Stimulated activated CD4-positive, alpha-beta T cell treated with anti-CD3 and anti-CD28 coated beads, Interleukin-4, amount 100 ng/mL, for 4 hours (primary cell): Measurements from ENCODE around the gene COL15A1.

ENCODE experiments used
- DNase-seq, 2 experiments: peaks; one replicate each; pipeline ENCODE4 v3.0.0-alpha.2; 2020

COL15A1 gene

GRCh38 chr9:99119976-99120655 lies 176.4 kb downstream of the COL15A1 start:
- DNase-seq, result no peak
